Kidney (tissue), 14 donors: ENCODE data around the gene TMEM245. TPM values are rescaled to one million over a fixed set of nuclear protein-coding genes. Genes with fewer than 3 reads are reported as not detected.

Experiments used
- DNase-seq, 5 donors: peaks; one replicate each; pipeline ENCODE4 v3.0.0-alpha.2; 2013 to 2020
- FAIRE-seq: peaks from 2 replicates; lab custom pipeline; 2012; peaks lifted over from hg19 to GRCh38; lab: Jason Lieb, UNC
- H3K27ac ChIP-seq, 2 donors: one replicate each; pipeline ENCODE4 v1.7.0; 2013; ENCODE audit warnings: low read depth in 2 of 2, low read length in 2 of 2, inconsistent platforms in 1 of 2
- H3K27me3 ChIP-seq: one replicate; pipeline ENCODE4 v1.7.1; 2013; ENCODE audit warnings: low read length, inconsistent platforms; ENCODE audit not compliant: control insufficient read depth, insufficient read depth
- H3K36me3 ChIP-seq, 3 donors: one replicate each; pipeline versions ENCODE4 v1.7.0 to v1.7.1; 2013; ENCODE audit warnings: low read length in 3 of 3, control low read depth in 1 of 3, inconsistent platforms in 1 of 3; ENCODE audit not compliant: insufficient read depth in 3 of 3, control insufficient read depth in 2 of 3
- H3K4me1 ChIP-seq, 3 donors: one replicate each; pipeline versions ENCODE4 v1.7.0 to v1.7.1; 2013; ENCODE audit warnings: low read length in 3 of 3, inconsistent platforms in 1 of 3, low read depth in 1 of 3; ENCODE audit not compliant: control insufficient read depth in 2 of 3, insufficient read depth in 2 of 3
- H3K4me3 ChIP-seq, 3 donors: one replicate each; pipeline versions ENCODE4 v1.7.0 to v1.8.1; 2013; ENCODE audit warnings: low read length in 3 of 3, control low read depth in 1 of 3, inconsistent platforms in 1 of 3
- H3K9ac ChIP-seq, 3 donors: one replicate each; pipeline versions ENCODE4 v1.7.0 to v1.7.1; 2013; ENCODE audit warnings: low read length in 3 of 3, control low read depth in 1 of 3, inconsistent platforms in 1 of 3
- H3K9me3 ChIP-seq, 3 donors: one replicate each; pipeline versions ENCODE4 v1.7.0 to v1.7.1; 2013; ENCODE audit warnings: low read length in 3 of 3, control low read depth in 1 of 3, inconsistent platforms in 1 of 3; ENCODE audit not compliant: control insufficient read depth in 2 of 3, insufficient read depth in 1 of 3
- CTCF ChIP-seq: IDR thresholded peaks from 3 replicates; pipeline ENCODE4 v1.5.1; 2012; ENCODE audit warnings: mild to moderate bottlenecking, moderate library complexity, borderline replicate concordance; ENCODE audit not compliant: insufficient read depth; ENCODE audit errors: extremely low read depth
- intact Hi-C: fragments of 100-400 bp; cut with DNase I; formaldehyde crosslinking; loops from one replicate; pipeline ENCODE4 v1.11.1; 2022
- polyA plus RNA-seq: library from polyadenylated mRNA; stranded (reverse); fragments of 350-450 nt; fragmentation: Illumina TruSeq; extraction: RNeasy Lipid Tissue Mini Kit (QIAGEN cat#74804); gene quantifications from one replicate; pipeline ENCODE4 v1.2.3, GENCODE V29; 2014; ENCODE audit warnings: low read depth, low replicate concordance; ENCODE audit not compliant: insufficient read depth
- total RNA-seq: library from RNA; stranded (reverse); fragmentation: NEBNext Ultra II Directional; extraction: Animal tissue kit (Norgen Biotek cat#: 25700); gene quantifications from one replicate; pipeline ENCODE4 v1.2.1, GENCODE V29; 2021
- donor health status: control.
- donor health status: control.
- donor health status: control.
- donor health status: control.
- donor health status: control.
- donor health status: DM: yes; HTN: yes; CAD: no.
- donor health status: Normal renal cell carcinoma (clear cell type).

The TMEM245 gene
- total and polyA plus RNA-seq, 2 donors from 2014 or later = 23.5 to 69.5 TPM

GRCh38 chr9:109030426-109030825 lies 89.3 kb downstream of the TMEM245 start:
- Histone ChIP-seq H3K27me3 (no peaks in the 10 kb centered on the region), H3K4me1 (peaks cover 0 to 2% (median 0%) of the 10 kb centered on the region in 3 donors), H3K4me3 (no peak overlapping the region), H3K27ac (no peak overlapping the region), H3K9ac (no peak overlapping the region), H3K9me3 (no peaks in the 10 kb centered on the region), H3K36me3 (peaks cover 2 to 6% (median 3%) of the 10 kb centered on the region in 3 donors)
- no peak for TF ChIP-seq CTCF
- FAIRE-seq = no peak
- DNase-seq = no peak
- intact Hi-C loops = no loop called here

DNA sequence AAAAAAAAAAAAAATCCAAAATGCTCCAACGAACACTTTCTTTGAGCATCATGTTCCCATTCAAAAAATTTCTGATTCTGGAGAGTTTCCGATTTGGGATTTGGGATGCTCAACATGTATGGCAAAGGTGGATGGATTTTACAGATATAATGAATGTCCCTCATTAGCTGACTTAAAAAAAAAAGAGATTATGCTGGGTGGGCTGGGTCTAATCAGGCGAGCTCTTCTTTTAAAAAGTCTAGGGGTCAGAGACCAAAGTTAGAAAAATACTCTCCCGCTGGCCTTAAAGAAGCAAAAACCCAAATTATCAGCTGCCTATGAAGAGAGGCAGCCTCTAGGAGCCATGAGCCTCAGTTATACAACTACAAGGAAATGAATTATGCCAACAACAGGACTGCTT lies 91.3 kb downstream of the TMEM245 start:
- Histone ChIP-seq H3K36me3 (peaks cover 2 to 6% (median 3%) of the 10 kb centered on the region in 3 donors), H3K9me3 (no peaks in the 10 kb centered on the region), H3K27ac (no peak overlapping the region), H3K4me3 (no peak overlapping the region), H3K9ac (no peak overlapping the region), H3K4me1 (no peaks in the 10 kb centered on the region), H3K27me3 (no peaks in the 10 kb centered on the region)
- no peak for TF ChIP-seq CTCF
- FAIRE-seq (no peak), DNase-seq (no peak)
- intact Hi-C loops = no loop called here

DNA sequence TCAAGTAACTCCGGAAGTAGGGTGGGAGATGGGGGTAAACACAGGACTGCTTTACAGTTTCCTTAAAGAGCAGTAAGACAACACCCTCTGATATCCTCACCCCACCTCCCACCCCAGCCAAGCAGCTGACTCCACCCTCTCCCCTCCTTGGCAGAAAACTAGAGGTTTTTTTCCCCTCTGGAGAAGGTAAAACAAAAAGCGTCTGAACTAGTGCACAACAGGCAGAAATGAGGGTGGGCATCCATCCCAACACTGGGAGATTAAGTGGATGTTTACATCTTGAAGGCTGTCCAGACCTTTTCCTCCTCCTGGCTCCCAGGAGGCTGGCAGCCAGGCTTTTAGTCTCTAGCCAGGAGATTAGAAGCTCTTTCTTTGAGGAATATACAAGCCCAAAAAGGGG lies 92.6 kb downstream of the TMEM245 start:
- TF ChIP-seq CTCF = no peak
- Histone ChIP-seq H3K9me3 (no peaks in the 10 kb centered on the region), H3K27ac (no peak overlapping the region), H3K27me3 (no peaks in the 10 kb centered on the region), H3K9ac (no peak overlapping the region), H3K4me3 (no peak overlapping the region), H3K4me1 (no peaks in the 10 kb centered on the region), H3K36me3 (peaks cover 2 to 6% (median 3%) of the 10 kb centered on the region in 3 donors)
- DNase-seq (no peak), FAIRE-seq (no peak)
- intact Hi-C loops = no loop called here

DNA sequence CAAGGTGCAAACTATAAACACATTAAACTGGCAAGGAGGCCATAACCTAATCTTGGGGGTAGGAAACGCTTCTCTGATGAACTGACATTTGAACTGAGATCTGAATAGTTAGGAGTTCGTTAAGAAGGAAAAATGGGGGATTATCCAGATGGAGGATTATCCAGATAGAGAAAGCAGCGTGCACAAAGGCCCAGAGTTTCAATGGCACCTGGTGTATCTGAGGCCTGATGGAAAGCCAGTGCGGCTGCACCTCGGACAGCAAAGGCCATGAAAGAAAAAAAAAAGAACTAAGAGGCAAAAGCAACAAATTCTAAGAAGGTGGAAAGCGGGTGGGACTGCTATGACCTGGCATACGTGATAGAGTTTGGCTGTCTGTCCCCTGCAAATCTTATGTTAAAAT lies 93.4 kb downstream of the TMEM245 start:
- H3K27ac ChIP-seq = no peak overlapping the region
- no peak for FAIRE-seq

More for the DNA sequence above, 93.4 kb downstream of the TMEM245 start:
- TF ChIP-seq CTCF = no peak
- no peaks in the 10 kb centered on the region for H3K9me3 ChIP-seq
- DNase-seq = no peak
- no peaks in the 10 kb centered on the region for H3K27me3 ChIP-seq
- no peak overlapping the region for H3K9ac ChIP-seq
- H3K4me3 ChIP-seq = no peak overlapping the region
- H3K4me1 ChIP-seq = no peaks in the 10 kb centered on the region
- H3K36me3 ChIP-seq = peaks cover under 1 to 5% (median 2%) of the 10 kb centered on the region in 3 donors
- intact Hi-C loops = no loop called here
